Measurements from ENCODE around the gene INTS1. TPM values are rescaled to one million over a fixed set of nuclear protein-coding genes. Genes with fewer than 3 reads are reported as not detected.

The INTS1 gene
- total RNA-seq, 1 donor = 66.2 TPM

DNA sequence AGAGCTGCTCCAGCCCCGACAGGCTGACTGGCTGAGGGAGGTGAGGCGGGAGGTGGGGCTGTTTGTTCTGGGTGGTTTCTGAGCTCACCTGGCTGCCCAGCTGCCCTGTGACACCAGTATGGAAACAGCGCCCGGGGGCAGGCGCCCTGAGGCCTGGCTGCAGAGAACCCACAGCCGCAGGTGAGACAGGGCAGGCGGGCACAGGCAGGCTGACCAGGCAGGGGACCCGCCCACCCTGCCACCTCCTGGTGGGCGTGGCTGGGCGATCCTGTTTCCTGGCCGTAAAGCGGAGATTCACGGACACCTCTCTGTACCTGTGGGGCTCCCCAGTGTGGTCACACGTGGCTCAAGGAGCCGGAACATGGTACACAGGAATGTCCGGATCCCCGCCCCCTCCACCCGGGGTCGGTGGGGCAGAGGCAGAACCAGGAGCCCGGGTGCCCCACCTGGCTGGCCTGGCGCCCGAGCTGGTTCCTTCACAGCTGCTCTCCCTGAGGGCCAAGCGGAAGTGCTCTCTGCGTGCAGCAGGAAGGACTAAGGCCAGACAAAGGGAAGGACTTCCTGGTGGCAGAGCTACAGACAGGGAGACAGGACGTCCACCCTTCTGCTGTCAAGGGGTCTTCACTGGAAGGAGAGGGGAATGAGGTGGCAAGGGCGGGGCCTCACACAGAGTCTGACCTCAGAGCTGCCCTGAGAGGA lies 48.8 kb downstream of the INTS1 start:
- Histone ChIP-seq H3K9me3 (ENCODE audit: low read depth, low read length) (no peaks in the 10 kb centered on the region), H2AFZ (ENCODE audit: low read length) (no peak overlapping the region), H3K79me2 (ENCODE audit: insufficient read depth, low read length) (peaks cover 84% of the 10 kb centered on the region), H3K27me3 (ENCODE audit: insufficient read depth, low read length) (no peaks in the 10 kb centered on the region), H3K36me3 (ENCODE audit: insufficient read depth, low read length) (peaks cover 4% of the 10 kb centered on the region), H3K27ac (ENCODE audit: low read depth, low read length) (no peak overlapping the region), H4K20me1 (ENCODE audit: insufficient read depth, low read length) (peaks cover 34% of the 10 kb centered on the region), H3K4me2 (ENCODE audit: insufficient read depth, low read length) (peak overlapping the region; percentile 58), H3K4me3 (ENCODE audit: insufficient read depth, low read length) (peak overlapping the region; percentile 58), H3K4me1 (ENCODE audit: insufficient read depth, low read length) (peaks cover 35% of the 10 kb centered on the region)
- no peak for DNase-seq (ENCODE audit: insufficient read length, low spot score, missing footprints)
- TF ChIP-seq, protein P1, sequence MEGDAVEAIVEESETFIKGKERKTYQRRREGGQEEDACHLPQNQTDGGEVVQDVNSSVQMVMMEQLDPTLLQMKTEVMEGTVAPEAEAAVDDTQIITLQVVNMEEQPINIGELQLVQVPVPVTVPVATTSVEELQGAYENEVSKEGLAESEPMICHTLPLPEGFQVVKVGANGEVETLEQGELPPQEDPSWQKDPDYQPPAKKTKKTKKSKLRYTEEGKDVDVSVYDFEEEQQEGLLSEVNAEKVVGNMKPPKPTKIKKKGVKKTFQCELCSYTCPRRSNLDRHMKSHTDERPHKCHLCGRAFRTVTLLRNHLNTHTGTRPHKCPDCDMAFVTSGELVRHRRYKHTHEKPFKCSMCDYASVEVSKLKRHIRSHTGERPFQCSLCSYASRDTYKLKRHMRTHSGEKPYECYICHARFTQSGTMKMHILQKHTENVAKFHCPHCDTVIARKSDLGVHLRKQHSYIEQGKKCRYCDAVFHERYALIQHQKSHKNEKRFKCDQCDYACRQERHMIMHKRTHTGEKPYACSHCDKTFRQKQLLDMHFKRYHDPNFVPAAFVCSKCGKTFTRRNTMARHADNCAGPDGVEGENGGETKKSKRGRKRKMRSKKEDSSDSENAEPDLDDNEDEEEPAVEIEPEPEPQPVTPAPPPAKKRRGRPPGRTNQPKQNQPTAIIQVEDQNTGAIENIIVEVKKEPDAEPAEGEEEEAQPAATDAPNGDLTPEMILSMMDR (IDR thresholded peaks at IDR 0.05; ENCODE audit: extremely low read depth, low read depth, low read length) = no peak

DNA sequence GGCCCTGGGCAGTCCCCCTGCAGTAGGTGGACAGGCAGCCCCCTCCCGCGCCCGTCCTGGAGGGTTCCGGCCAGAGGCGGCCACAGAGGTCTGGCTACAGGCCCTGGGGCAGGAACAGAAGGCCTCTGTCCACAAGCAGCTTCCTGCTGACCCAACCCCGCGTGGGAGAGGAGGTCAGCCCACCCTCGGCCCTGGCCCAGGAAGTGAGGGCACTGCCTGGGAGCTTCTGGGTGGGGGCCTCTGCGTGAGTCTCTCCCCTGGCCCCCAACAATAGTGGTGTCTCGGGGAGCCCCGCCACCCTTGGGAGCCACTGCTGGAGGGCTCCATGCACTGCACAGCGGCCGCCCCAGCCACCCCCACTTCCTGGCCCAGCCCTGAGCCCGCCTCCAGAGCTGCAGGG lies 49.6 kb downstream of the INTS1 start:
- H3K27ac ChIP-seq (ENCODE audit: low read depth, low read length) = peak overlapping the region; percentile 17
- peaks cover 4% of the 10 kb centered on the region for H3K36me3 ChIP-seq (ENCODE audit: insufficient read depth, low read length)
- no peaks in the 10 kb centered on the region for H3K27me3 ChIP-seq (ENCODE audit: insufficient read depth, low read length)
- peak overlapping the region; percentile 22 for H2AFZ ChIP-seq (ENCODE audit: low read length)
- TF ChIP-seq, protein P1 (IDR thresholded peaks at IDR 0.05; ENCODE audit: extremely low read depth, low read depth, low read length) = no peak
- peak overlapping the region; percentile 58 for H3K4me2 ChIP-seq (ENCODE audit: insufficient read depth, low read length)
- peaks cover 88% of the 10 kb centered on the region for H3K79me2 ChIP-seq (ENCODE audit: insufficient read depth, low read length)
- H3K9me3 ChIP-seq (ENCODE audit: low read depth, low read length) = no peaks in the 10 kb centered on the region
- peak overlapping the region; percentile 58 for H3K4me3 ChIP-seq (ENCODE audit: insufficient read depth, low read length)
- peaks cover 29% of the 10 kb centered on the region for H3K4me1 ChIP-seq (ENCODE audit: insufficient read depth, low read length)
- DNase-seq (ENCODE audit: insufficient read length, low spot score, missing footprints) = peak; percentile 97
- H4K20me1 ChIP-seq (ENCODE audit: insufficient read depth, low read length) = peaks cover 37% of the 10 kb centered on the region

DNA sequence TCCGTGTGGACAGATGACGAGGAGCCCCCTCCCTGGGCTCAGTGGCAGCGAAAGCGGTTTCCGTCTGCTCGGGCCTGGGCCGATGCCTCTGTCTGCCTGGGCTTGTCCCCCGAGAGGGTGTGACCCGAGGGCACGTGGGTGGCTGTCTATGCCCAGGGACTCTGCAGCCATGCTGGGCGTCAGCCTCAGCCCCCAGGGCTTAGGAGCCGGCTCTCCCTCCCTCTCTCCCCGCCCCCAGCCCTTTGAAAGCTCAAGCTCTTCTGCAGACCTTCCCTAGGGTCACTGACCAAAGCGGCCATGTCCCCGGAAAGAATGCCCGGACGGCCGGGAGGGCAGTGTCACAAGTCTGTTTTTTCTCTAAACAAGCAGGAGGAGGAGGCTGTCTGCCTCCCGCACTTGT lies 52.0 kb downstream of the INTS1 start:
- Histone ChIP-seq H3K4me2 (ENCODE audit: insufficient read depth, low read length) (peak overlapping the region; percentile 13), H3K79me2 (ENCODE audit: insufficient read depth, low read length) (peaks cover 72% of the 10 kb centered on the region), H3K4me1 (ENCODE audit: insufficient read depth, low read length) (peaks cover 20% of the 10 kb centered on the region), H3K4me3 (ENCODE audit: insufficient read depth, low read length) (no peak overlapping the region), H3K27me3 (ENCODE audit: insufficient read depth, low read length) (no peaks in the 10 kb centered on the region), H3K9me3 (ENCODE audit: low read depth, low read length) (no peaks in the 10 kb centered on the region), H3K36me3 (ENCODE audit: insufficient read depth, low read length) (peaks cover 7% of the 10 kb centered on the region), H4K20me1 (ENCODE audit: insufficient read depth, low read length) (peaks cover 25% of the 10 kb centered on the region), H3K27ac (ENCODE audit: low read depth, low read length) (no peak overlapping the region), H2AFZ (ENCODE audit: low read length) (no peak overlapping the region)
- TF ChIP-seq, protein P1 (IDR thresholded peaks at IDR 0.05; ENCODE audit: extremely low read depth, low read depth, low read length) = no peak
- no peak for DNase-seq (ENCODE audit: insufficient read length, low spot score, missing footprints)

DNA sequence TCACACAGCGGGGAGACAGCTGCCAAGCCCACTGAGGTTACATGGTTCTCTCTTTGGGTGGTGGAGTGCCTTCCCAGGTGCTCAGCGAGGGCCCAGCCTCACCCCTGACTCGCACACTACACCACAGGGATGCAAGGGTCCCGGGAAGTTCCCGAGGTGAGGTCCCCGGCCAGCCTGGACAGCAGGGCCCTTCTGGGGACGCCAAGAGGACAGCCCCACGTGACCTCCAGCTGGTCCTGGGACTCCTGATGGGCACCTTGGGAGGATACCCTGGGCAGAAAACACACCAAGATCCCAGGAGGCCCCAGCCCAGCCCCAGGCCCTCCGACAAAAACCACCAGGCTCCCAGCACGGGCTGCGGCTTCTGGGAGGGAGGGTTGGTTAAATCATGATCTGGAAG lies 53.2 kb downstream of the INTS1 start:
- Histone ChIP-seq H3K9me3 (ENCODE audit: low read depth, low read length) (no peaks in the 10 kb centered on the region), H4K20me1 (ENCODE audit: insufficient read depth, low read length) (peaks cover 22% of the 10 kb centered on the region), H3K27ac (ENCODE audit: low read depth, low read length) (no peak overlapping the region), H3K27me3 (ENCODE audit: insufficient read depth, low read length) (no peaks in the 10 kb centered on the region), H3K4me1 (ENCODE audit: insufficient read depth, low read length) (peaks cover 16% of the 10 kb centered on the region), H2AFZ (ENCODE audit: low read length) (no peak overlapping the region), H3K79me2 (ENCODE audit: insufficient read depth, low read length) (peaks cover 62% of the 10 kb centered on the region), H3K36me3 (ENCODE audit: insufficient read depth, low read length) (peaks cover 7% of the 10 kb centered on the region), H3K4me2 (ENCODE audit: insufficient read depth, low read length) (no peak overlapping the region), H3K4me3 (ENCODE audit: insufficient read depth, low read length) (no peak overlapping the region)
- DNase-seq (ENCODE audit: insufficient read length, low spot score, missing footprints) = no peak
- TF ChIP-seq, protein P1 (IDR thresholded peaks at IDR 0.05; ENCODE audit: extremely low read depth, low read depth, low read length) = no peak
